IMR-90 (cell line): ENCODE results near the gene SF3A1.

Source experiments
- MXI1 ChIP-seq: IDR thresholded peaks from 2 replicates; pipeline ENCODE4 v1.6.1; 2012; ENCODE audit warnings: low read depth, mild to moderate bottlenecking, low read length, moderate library complexity, borderline replicate concordance
- POLR2A ChIP-seq: IDR thresholded peaks from 2 replicates; pipeline ENCODE4 v1.6.1; 2012; ENCODE audit warnings: mild to moderate bottlenecking, low read depth, low read length
- RFX5 ChIP-seq: IDR thresholded peaks from 2 replicates; pipeline ENCODE4 v1.8.0; 2012; ENCODE audit warnings: low read depth, mild to moderate bottlenecking, low read length, moderate library complexity
- TF ChIP-seq, protein P1 (sequence below): conservative IDR thresholded peaks from 2 replicates; pipeline ENCODE4 v1.5.1; 2012; ENCODE audit warnings: mild to moderate bottlenecking, low read depth, low read length, improper control_type of control experiment

DNA sequence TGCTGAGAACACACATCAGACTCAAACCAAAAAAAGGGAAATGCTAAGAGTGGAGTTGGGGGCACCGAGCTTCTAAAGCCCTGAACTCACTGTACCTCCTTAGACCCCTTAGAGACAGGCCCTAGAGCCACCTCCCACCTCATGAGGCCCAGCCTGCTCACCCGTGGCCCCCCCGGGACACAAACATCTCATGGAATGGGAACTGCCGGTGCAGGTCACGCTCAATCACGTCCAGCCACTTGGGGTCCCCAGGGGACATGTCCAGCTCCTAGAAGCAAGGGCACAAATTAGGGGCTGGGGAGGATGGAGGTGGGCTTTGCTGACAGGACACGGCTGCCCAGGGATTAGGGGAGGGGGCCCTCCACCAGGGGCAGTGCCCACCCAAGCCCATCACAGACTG lies 61.1 kb downstream of the SF3A1 start:
- TF ChIP-seq, protein P1, sequence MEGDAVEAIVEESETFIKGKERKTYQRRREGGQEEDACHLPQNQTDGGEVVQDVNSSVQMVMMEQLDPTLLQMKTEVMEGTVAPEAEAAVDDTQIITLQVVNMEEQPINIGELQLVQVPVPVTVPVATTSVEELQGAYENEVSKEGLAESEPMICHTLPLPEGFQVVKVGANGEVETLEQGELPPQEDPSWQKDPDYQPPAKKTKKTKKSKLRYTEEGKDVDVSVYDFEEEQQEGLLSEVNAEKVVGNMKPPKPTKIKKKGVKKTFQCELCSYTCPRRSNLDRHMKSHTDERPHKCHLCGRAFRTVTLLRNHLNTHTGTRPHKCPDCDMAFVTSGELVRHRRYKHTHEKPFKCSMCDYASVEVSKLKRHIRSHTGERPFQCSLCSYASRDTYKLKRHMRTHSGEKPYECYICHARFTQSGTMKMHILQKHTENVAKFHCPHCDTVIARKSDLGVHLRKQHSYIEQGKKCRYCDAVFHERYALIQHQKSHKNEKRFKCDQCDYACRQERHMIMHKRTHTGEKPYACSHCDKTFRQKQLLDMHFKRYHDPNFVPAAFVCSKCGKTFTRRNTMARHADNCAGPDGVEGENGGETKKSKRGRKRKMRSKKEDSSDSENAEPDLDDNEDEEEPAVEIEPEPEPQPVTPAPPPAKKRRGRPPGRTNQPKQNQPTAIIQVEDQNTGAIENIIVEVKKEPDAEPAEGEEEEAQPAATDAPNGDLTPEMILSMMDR: no peak
- no peak for TF ChIP-seq MXI1
- no peak for TF ChIP-seq POLR2A
- TF ChIP-seq RFX5: no peak
